SK-N-SH (cell line): ENCODE measurements around the gene ASB3. TPM values are rescaled to one million over a fixed set of nuclear protein-coding genes. Genes with fewer than 3 reads are reported as not detected.

Experiments used
- CTCF ChIA-PET: fragments of 300-600, 350-600 bp; formaldehyde crosslinking; extraction: SDS; loops from one replicate; lab custom pipeline; 2021; lab: Yijun Ruan, JAX
- POLR2A ChIA-PET: fragments of 350-600 bp; sonication (Branson Sonifier 250); formaldehyde crosslinking; extraction: SDS; loops from one replicate; lab custom pipeline; 2020; ENCODE audit warnings: antibody characterized with exemption, inconsistent platforms; lab: Yijun Ruan, JAX
- DNase-seq: peaks from one replicate; pipeline ENCODE4 v3.0.0; 2012
- H2AFZ ChIP-seq: fragments of 200-600 bp; sonication (generic); 2 replicates; pipeline ENCODE4 v1.8.1; 2016; ENCODE audit warnings: antibody characterized with exemption, mild to moderate bottlenecking, low read depth
- H3F3A ChIP-seq: fragments of 200-600 bp; sonication (generic); replicated peaks from 2 replicates; pipeline ENCODE3; 2016; ENCODE audit warnings: antibody characterized with exemption, mild to moderate bottlenecking; ENCODE audit not compliant: insufficient read depth
- H3K27ac ChIP-seq, 2 experiments: fragments of 200-500 bp in 1 of 2; fragments of 200-600 bp in 1 of 2; sonication (Bioruptor generic) in 1 of 2; sonication (generic), shearing (Covaris generic) in 1 of 2; 2 replicates each; pipeline versions ENCODE4 v1.5.1 to v1.6.1; 2014 to 2016; ENCODE audit warnings: low read depth in 2 of 2, inconsistent platforms in 1 of 2, low read length in 1 of 2, mild to moderate bottlenecking in 1 of 2, mixed read lengths in 1 of 2
- H3K27me3 ChIP-seq: fragments of 200-600 bp; sonication (generic), shearing (Covaris generic); 2 replicates; pipeline ENCODE4 v1.6.1; 2016; ENCODE audit warnings: mixed run types; ENCODE audit not compliant: insufficient read depth
- H3K36me3 ChIP-seq, 2 experiments: fragments of 200-500 bp in 1 of 2; fragments of 200-600 bp in 1 of 2; sonication (Bioruptor generic) in 1 of 2; sonication (generic) in 1 of 2; replicated peaks in 1 of 2; 2 replicates each; pipeline versions ENCODE3 to v1.5.1; 2014 to 2016; ENCODE audit warnings: low read length in 1 of 2, mild to moderate bottlenecking in 1 of 2; ENCODE audit not compliant: insufficient read depth in 2 of 2, control insufficient read depth in 1 of 2
- H3K4me1 ChIP-seq, 2 experiments: fragments of 200-500 bp in 1 of 2; fragments of 200-600 bp in 1 of 2; sonication (Bioruptor generic) in 1 of 2; sonication (generic), shearing (Covaris generic) in 1 of 2; 2 replicates each; pipeline versions ENCODE4 v1.5.1 to v1.6.1; 2014 to 2016; ENCODE audit warnings: low read depth in 1 of 2, low read length in 1 of 2, mixed run types in 1 of 2; ENCODE audit not compliant: insufficient read depth in 2 of 2, control insufficient read depth in 1 of 2
- H3K4me2 ChIP-seq: fragments of 200-600 bp; sonication (generic), shearing (Covaris generic); 2 replicates; pipeline ENCODE4 v1.6.1; 2017; ENCODE audit warnings: mixed run types
- H3K4me3 ChIP-seq, 2 experiments: fragments of 200-500 bp in 1 of 2; fragments of 200-600 bp in 1 of 2; sonication (Bioruptor generic) in 1 of 2; sonication (generic), shearing (Covaris generic) in 1 of 2; 2 replicates each; pipeline versions ENCODE4 v1.5.1 to v1.8.1; 2014 to 2016; ENCODE audit warnings: low read depth in 2 of 2, inconsistent platforms in 1 of 2, low read length in 1 of 2, mild to moderate bottlenecking in 1 of 2, mixed read lengths in 1 of 2, moderate library complexity in 1 of 2
- H3K79me2 ChIP-seq: fragments of 200-600 bp; sonication (generic); 2 replicates; pipeline ENCODE4 v1.8.1; 2017; ENCODE audit warnings: mild to moderate bottlenecking; ENCODE audit not compliant: insufficient read depth
- H3K9ac ChIP-seq: fragments of 200-600 bp; sonication (generic); 2 replicates; pipeline ENCODE4 v1.6.1; 2017; ENCODE audit warnings: mixed run types
- H3K9me2 ChIP-seq: fragments of 200-600 bp; sonication (generic); 2 replicates; pipeline ENCODE4 v1.6.1; 2017; ENCODE audit warnings: mixed run types
- H3K9me3 ChIP-seq: fragments of 200-600 bp; sonication (generic); 2 replicates; pipeline ENCODE4 v1.6.1; 2017; ENCODE audit warnings: mixed run types, mild to moderate bottlenecking, moderate library complexity
- H4K20me1 ChIP-seq: fragments of 200-600 bp; sonication (generic); 2 replicates; pipeline ENCODE4 v1.6.1; 2017; ENCODE audit warnings: mild to moderate bottlenecking, mixed run types; ENCODE audit not compliant: insufficient read depth
- EP300 ChIP-seq, 2 experiments: IDR thresholded peaks; 2 replicates each; pipeline versions ENCODE4 v1.4.0 to v1.6.1; 2012; ENCODE audit warnings: borderline replicate concordance in 1 of 2, low read depth in 1 of 2, low read length in 1 of 2
- EZH2phosphoT487 ChIP-seq: fragments of 200-600 bp; sonication (generic); IDR thresholded peaks from 2 replicates; pipeline ENCODE4 v1.6.1; 2017; ENCODE audit warnings: low read depth, mixed run types, mild to moderate bottlenecking, antibody characterized with exemption, moderate library complexity, borderline replicate concordance
- FOSL2 ChIP-seq: IDR thresholded peaks from 2 replicates; pipeline ENCODE4 v1.4.0; 2012; ENCODE audit warnings: low read depth, mild to moderate bottlenecking, moderate library complexity, borderline replicate concordance
- GATA2 ChIP-seq: sonication (generic); formaldehyde crosslinking; IDR thresholded peaks from 2 replicates; pipeline ENCODE4 v1.5.0; 2020; ENCODE audit warnings: mild to moderate bottlenecking, missing genetic modification reagents
- IRF3 ChIP-seq: fragments of 150-350 bp; IDR thresholded peaks from 2 replicates; pipeline ENCODE4 v1.6.1; 2016; ENCODE audit warnings: mild to moderate bottlenecking, low read depth, low read length
- MAX ChIP-seq: IDR thresholded peaks from 2 replicates; pipeline ENCODE4 v1.4.0; 2012; ENCODE audit warnings: low read depth
- MXI1 ChIP-seq: IDR thresholded peaks from 2 replicates; pipeline ENCODE4 v1.6.1; 2012; ENCODE audit warnings: mild to moderate bottlenecking, low read depth, low read length, improper control_type of control experiment
- NFIC ChIP-seq: IDR thresholded peaks from 2 replicates; pipeline ENCODE4 v1.4.0; 2012; ENCODE audit warnings: borderline replicate concordance
- SMC3 ChIP-seq: IDR thresholded peaks from 2 replicates; pipeline ENCODE4 v1.6.1; 2012; ENCODE audit warnings: low read depth, low read length, improper control_type of control experiment
- TCF12 ChIP-seq: IDR thresholded peaks from 2 replicates; pipeline ENCODE4 v1.4.0; 2012
- USF2 ChIP-seq: fragments of 150-350 bp; IDR thresholded peaks from 2 replicates; pipeline ENCODE4 v1.6.1; 2017; ENCODE audit warnings: antibody characterized with exemption, low read length, low read depth, borderline replicate concordance
- ZBTB33 ChIP-seq: IDR thresholded peaks from 2 replicates; pipeline ENCODE4 v1.4.0; 2012; ENCODE audit warnings: low read depth, borderline replicate concordance
- WGBS: methylation state at CpG from one replicate; pipeline ENCODE4 v1.1.6; 2017; ENCODE audit warnings: low lambda C conversion rate; 5-methylcytosine and 5-hydroxymethylcytosine counted together
- polyA plus RNA-seq, 3 experiments: library from polyadenylated mRNA; depleted of rRNA; stranded (reverse); fragments of >200 nt; gene quantifications; 2 replicates each; pipeline ENCODE4 v1.2.3, GENCODE V29; 2012

The ASB3 gene
- polyA plus RNA-seq, 1 of the 3 experiments (the other 2 are of a cell fraction) = 16.2 TPM

- no peak for TF ChIP-seq ZBTB33
Observed at GRCh38 chr2:53753041-53753440, 33.7 kb downstream of the ASB3 start (continued).

GRCh38 chr2:53752385-53752784 is 34.4 kb downstream of the ASB3 start:
- H3K36me3 ChIP-seq = peaks cover 23 to 34% of the 10 kb centered on the region in 2 experiments
- DNase-seq = no peak
- H3K4me2 ChIP-seq = no peak overlapping the region
- POLR2A ChIA-PET = no interaction called here
- TF ChIP-seq MXI1 (no peak), FOSL2 (no peak), MAX (no peak), TCF12 (no peak), EP300 (IDR thresholded peaks at IDR 0.05; ENCODE audit: borderline replicate concordance in 1 of 2, low read depth in 1 of 2, low read length in 1 of 2) (no peak), IRF3 (no peak), USF2 (no peak), GATA2 (CRISPR knock-in tag) (no peak), SMC3 (no peak), EZH2phosphoT487 (no peak), NFIC (no peak)
- no peaks in the 10 kb centered on the region for H3K27me3 ChIP-seq
- H4K20me1 ChIP-seq = no peaks in the 10 kb centered on the region
- no peak overlapping the region for H3K9ac ChIP-seq
- no peaks in the 10 kb centered on the region for H3K9me2 ChIP-seq
- peaks cover 2% of the 10 kb centered on the region; the same call in 1 of the 2 replicates for H3K79me2 ChIP-seq
- H2AFZ ChIP-seq = no peak overlapping the region
- 94% methylated on average over 4 of the region's 4 CpGs for WGBS
- CTCF ChIA-PET = no interaction called here
- 0 out of 4 replicates have a peak overlapping the region, but pooled peaks of 1 of the 2 experiments have one; percentile 31 for H3K27ac ChIP-seq
- no peaks in the 10 kb centered on the region for H3K9me3 ChIP-seq
- peaks cover 0 to 5% of the 10 kb centered on the region in 2 experiments; a peak in 1 of 4 replicates for H3K4me1 ChIP-seq
- H3K4me3 ChIP-seq = no peak overlapping the region
- H3F3A ChIP-seq = peaks cover 15% of the 10 kb centered on the region
